Measurements from ENCODE around the gene MBNL1.

GRCh38 chr3:152511904-152512303 lies 243.2 kb downstream of the MBNL1 start:
- TF ChIP-seq CTCF (conservative IDR thresholded peaks at IDR 0.05; ENCODE audit: low read depth, low read length) (no peak), EZH2 (IDR thresholded peaks at IDR 0.05; ENCODE audit: borderline replicate concordance, low read depth, low read length, poor library complexity, severe bottlenecking) (no peak)
